ENCODE data around the gene UQCR11. TPM values are rescaled to one million over a fixed set of nuclear protein-coding genes. Genes with fewer than 3 reads are reported as not detected.

UQCR11 gene
- total and polyA plus RNA-seq, 2 donors (not counting 3 experiments of a cell fraction or from before 2014, with no cell fraction given) = 165 to 210 TPM

GRCh38 chr19:1621574-1621973 is 16.3 kb upstream of the UQCR11 start:
- Histone ChIP-seq H3K36me3 (ENCODE audit: control insufficient read depth in 2 of 2, extremely low read depth in 1 of 2, insufficient read depth in 2 of 2, low read length in 2 of 2) (peaks cover 20 to 52% of the 10 kb centered on the region in 2 experiments), H3K9ac (replicated peaks; ENCODE audit: extremely low read depth, insufficient read depth, low read length) (no peak overlapping the region), H3K27me3 (ENCODE audit: control insufficient read depth in 2 of 2, insufficient read depth in 2 of 2, low read length in 2 of 2) (no peaks in the 10 kb centered on the region), H2AFZ (ENCODE audit: low read depth, low read length) (no peak overlapping the region), H3K9me1 (replicated peaks; ENCODE audit: control insufficient read depth, extremely low read depth, insufficient read depth, low read length) (no peaks in the 10 kb centered on the region), H3K79me2 (ENCODE audit: control insufficient read depth, insufficient read depth, low read length) (peaks cover 2% of the 10 kb centered on the region), H3K4me2 (ENCODE audit: insufficient read depth, low read length) (no peak overlapping the region), H3K4me1 (ENCODE audit: control insufficient read depth, extremely low read depth, insufficient read depth, low read length) (no peaks in the 10 kb centered on the region), H3K9me3 (replicated peaks; ENCODE audit: control insufficient read depth, insufficient read depth, low read length) (no peaks in the 10 kb centered on the region), H4K20me1 (replicated peaks; ENCODE audit: control insufficient read depth, extremely low read depth, insufficient read depth, low read length) (no peaks in the 10 kb centered on the region), H3K27ac (ENCODE audit: insufficient read depth, low read depth, low read length) (no peak overlapping the region), H3K4me3 (replicated peaks in 1 of 3; ENCODE audit: insufficient read depth in 1 of 3, low read depth in 1 of 3, low read length in 3 of 3) (no peak overlapping the region)
- POLR2A ChIA-PET = no interaction called here
- DNase-seq (ENCODE audit: low read depth, low spot score) = no peak
- dilution Hi-C loops (cut with MboI; ENCODE audit: extremely low pct_ligation_motif_present, low sequenced_read_pairs) = no loop called here
- intact Hi-C loops (cut with micrococcal nuclease) = loop anchor here (5.0 kb wide), 1 partner anchor 146 kb away; no protein-coding TSS in a partner anchor
- no peak for FAIRE-seq
- CTCF ChIA-PET = no interaction called here
- BruUV-seq (replicated peaks) = no TSS peak
- TF ChIP-seq EZH2 (IDR thresholded peaks at IDR 0.05; ENCODE audit: borderline replicate concordance, low read depth, low read length, severe bottlenecking) (no peak), GATA2 (IDR thresholded peaks at IDR 0.05; ENCODE audit: insufficient read depth, insufficient read length, low read depth, low read length) (no peak), JUN (IDR thresholded peaks at IDR 0.05; ENCODE audit: borderline replicate concordance, insufficient read depth, insufficient read length, low read depth) (no peak), POLR2A (IDR thresholded peaks at IDR 0.05; ENCODE audit: low read depth, low read length) (no peak), POLR2AphosphoS5 (IDR thresholded peaks at IDR 0.05; ENCODE audit: insufficient read depth, low read depth, low read length) (no peak), MYC (IDR thresholded peaks at IDR 0.05; ENCODE audit: low read depth, low read length) (no peak), FOS (IDR thresholded peaks at IDR 0.05; ENCODE audit: borderline replicate concordance, insufficient read depth, low read length) (no peak)
- TF ChIP-seq, protein P1, sequence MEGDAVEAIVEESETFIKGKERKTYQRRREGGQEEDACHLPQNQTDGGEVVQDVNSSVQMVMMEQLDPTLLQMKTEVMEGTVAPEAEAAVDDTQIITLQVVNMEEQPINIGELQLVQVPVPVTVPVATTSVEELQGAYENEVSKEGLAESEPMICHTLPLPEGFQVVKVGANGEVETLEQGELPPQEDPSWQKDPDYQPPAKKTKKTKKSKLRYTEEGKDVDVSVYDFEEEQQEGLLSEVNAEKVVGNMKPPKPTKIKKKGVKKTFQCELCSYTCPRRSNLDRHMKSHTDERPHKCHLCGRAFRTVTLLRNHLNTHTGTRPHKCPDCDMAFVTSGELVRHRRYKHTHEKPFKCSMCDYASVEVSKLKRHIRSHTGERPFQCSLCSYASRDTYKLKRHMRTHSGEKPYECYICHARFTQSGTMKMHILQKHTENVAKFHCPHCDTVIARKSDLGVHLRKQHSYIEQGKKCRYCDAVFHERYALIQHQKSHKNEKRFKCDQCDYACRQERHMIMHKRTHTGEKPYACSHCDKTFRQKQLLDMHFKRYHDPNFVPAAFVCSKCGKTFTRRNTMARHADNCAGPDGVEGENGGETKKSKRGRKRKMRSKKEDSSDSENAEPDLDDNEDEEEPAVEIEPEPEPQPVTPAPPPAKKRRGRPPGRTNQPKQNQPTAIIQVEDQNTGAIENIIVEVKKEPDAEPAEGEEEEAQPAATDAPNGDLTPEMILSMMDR (IDR thresholded peaks at IDR 0.05; ENCODE audit: extremely low read depth in 1 of 2, insufficient read depth in 1 of 2, low read depth in 1 of 2, low read length in 2 of 2) = no peak
- TF ChIP-seq, protein P2, sequence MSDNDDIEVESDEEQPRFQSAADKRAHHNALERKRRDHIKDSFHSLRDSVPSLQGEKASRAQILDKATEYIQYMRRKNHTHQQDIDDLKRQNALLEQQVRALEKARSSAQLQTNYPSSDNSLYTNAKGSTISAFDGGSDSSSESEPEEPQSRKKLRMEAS (IDR thresholded peaks at IDR 0.05; ENCODE audit: insufficient read depth, insufficient read length) = no peak
